ENCODE data around the gene PPA2.
"Not testable (repeated sequence)": the region's sequence is repeated elsewhere in the genome, so short reads cannot be mapped to it uniquely, and the experiment has no call there.

PPA2 gene

GRCh38 chr4:105460306-105460705 is 13.6 kb downstream of the PPA2 start:
- DNase-seq (ENCODE audit: low read depth in 2 of 2, low spot score in 1 of 2) = no peak

DNA sequence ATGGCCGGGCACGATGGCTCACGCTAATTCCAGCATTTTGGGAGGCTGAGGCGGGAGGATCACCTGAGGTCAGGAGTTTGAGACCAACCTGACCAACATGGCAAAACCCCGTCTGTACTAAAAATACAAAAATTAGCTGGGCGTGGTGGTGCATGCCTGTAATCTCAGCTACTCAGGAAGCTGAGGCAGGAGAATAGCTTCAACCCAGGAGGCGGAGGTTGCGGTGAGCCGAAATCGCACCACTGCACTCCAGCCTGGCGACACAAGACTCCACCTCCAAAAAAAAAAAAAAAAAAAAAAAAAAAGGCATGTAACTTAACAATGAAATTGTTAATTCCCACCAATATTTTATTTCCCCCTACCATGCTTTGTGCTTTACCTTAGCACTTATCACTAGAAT is 15.3 kb downstream of the PPA2 start:
- not testable (repeated sequence) for DNase-seq (ENCODE audit: low read depth in 2 of 2, low spot score in 1 of 2)

GRCh38 chr4:105458001-105458400 is 15.9 kb downstream of the PPA2 start:
- DNase-seq (ENCODE audit: low read depth in 2 of 2, low spot score in 1 of 2) = no peak

- no peak for DNase-seq (ENCODE audit: low read depth in 2 of 2, low spot score in 1 of 2)
Observed at GRCh38 chr4:105455998-105456397, 17.9 kb downstream of the PPA2 start.

DNA sequence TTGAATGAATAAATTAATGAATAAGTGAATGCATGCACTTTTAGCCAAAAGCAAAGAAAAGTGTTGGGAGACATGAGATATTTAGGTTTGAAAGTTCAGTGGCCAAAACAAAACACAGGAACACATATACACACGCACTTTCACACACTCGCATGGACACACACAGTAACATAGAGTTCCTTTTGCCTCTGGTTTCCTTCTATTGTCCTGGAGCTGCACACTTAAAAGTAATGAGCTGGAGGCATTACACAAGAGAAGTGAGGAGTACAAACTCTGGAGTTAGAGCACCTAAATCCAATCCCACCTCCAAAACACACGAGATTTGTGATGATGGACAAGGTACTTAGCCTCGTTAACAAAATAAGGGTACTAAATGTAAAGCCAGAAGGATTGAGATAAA is 18.7 kb downstream of the PPA2 start:
- DNase-seq (ENCODE audit: low read depth in 2 of 2, low spot score in 1 of 2) = no peak

GRCh38 chr4:105453550-105454205 is 20.2 kb downstream of the PPA2 start:
- DNase-seq (ENCODE audit: low read depth in 2 of 2, low spot score in 1 of 2) = no peak

GRCh38 chr4:105451346-105451745 is 22.5 kb downstream of the PPA2 start:
- no peak for DNase-seq (ENCODE audit: low read depth in 2 of 2, low spot score in 1 of 2)

GRCh38 chr4:105440890-105441289 is 33.0 kb downstream of the PPA2 start:
- no peak for DNase-seq (ENCODE audit: low read depth in 2 of 2, low spot score in 1 of 2)

GRCh38 chr4:105437637-105438036 is 36.2 kb downstream of the PPA2 start:
- DNase-seq (ENCODE audit: low read depth in 2 of 2, low spot score in 1 of 2) = no peak

DNA sequence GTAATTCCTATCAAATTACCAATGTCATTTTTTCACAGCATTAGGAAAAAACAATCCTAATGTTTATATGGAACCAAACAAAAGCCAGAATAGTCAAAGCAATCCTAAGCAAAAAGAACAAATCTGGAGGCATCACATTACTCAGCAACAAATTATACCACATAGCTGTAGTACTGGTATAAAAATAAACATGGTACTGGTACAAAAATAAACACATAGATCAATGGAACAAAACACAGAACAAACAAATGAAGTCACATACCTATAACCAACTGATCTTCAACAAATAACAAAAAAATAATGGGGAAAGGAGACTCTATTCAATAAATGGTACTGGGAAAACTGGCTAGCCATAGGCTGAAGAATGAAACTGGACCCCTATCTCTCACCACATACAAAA is 37.4 kb downstream of the PPA2 start:
- DNase-seq (ENCODE audit: low read depth in 2 of 2, low spot score in 1 of 2) = no peak

DNA sequence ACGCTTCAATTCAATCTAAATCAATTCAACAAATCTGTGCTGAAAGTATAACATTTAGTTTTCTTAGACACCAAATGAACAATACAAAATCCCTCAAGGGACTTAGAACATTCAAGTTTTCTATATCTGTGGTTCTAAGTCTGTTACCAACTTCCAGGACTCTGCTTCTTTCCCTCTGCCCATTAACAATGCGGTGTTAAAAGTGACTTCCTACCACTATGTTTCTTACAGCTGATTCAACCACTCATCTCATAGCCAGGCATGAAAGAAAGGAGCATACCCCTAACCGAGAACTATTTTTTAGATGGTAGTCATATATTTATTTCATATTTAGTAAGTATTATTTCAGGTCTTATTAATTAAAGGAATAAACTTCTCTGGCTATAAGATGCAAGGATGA is 38.9 kb downstream of the PPA2 start:
- DNase-seq (ENCODE audit: low read depth in 2 of 2, low spot score in 1 of 2) = no peak

- no peak for DNase-seq (ENCODE audit: low read depth in 2 of 2, low spot score in 1 of 2)
Observed at GRCh38 chr4:105433421-105433820, 40.4 kb downstream of the PPA2 start.

DNA sequence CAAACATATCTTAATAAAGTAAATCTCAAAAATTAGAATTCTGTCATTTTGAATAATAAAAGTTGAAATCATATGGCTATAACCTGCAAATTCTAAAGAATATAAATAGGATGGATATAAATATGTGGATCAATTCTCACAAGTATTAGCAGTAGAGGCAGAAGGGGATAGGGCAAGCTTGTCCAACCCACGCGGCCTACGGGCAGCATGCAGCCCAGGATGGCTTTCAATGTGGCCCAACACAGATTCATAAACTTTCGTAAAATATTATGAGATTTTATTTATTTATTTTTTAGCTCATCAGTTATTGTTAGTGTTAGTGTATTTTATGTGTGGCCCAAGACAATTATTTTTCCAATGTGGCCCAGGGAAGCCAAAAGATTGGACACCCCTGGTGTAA is 41.4 kb downstream of the PPA2 start:
- DNase-seq (ENCODE audit: low read depth in 2 of 2, low spot score in 1 of 2) = no peak

GRCh38 chr4:105430811-105431210 is 43.1 kb downstream of the PPA2 start:
- DNase-seq (ENCODE audit: low read depth in 2 of 2, low spot score in 1 of 2) = no peak

DNA sequence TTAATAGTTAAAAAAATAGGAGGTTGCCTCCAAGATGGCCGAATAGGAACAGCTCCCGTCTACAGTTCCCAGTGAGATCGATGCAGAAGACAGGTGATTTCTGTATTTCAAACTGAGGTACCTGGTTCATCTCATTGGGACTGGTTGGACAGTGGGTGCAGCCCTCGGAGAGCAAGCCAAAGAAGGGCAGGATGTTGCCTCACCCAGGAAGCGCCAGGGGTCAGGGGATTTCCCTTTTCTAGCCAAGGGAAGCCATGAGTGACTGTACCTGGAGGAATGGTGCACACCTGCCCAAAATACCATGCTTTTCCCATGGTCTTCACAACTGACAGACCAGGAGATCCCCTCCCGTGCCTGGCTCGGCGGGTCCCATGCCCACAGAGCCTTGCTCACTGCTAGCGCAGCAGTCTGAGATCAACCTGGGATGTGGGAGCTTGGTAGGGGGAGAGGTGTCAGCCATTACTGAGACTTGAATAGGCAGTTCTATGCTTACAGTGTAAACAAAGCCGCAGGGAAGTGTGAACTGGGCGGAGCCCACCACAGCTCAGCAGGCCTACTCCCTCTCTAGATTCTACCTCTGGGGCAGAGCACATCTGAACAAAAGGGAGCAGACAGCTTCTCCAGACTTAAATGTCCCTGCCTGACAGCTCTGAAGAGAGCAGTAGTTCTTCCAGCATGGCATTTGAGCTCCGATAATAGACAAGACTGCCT is 47.5 kb downstream of the PPA2 start:
- DNase-seq (ENCODE audit: low read depth in 2 of 2, low spot score in 1 of 2) = no peak

- no peak for DNase-seq (ENCODE audit: low read depth in 2 of 2, low spot score in 1 of 2)
Observed at GRCh38 chr4:105422207-105422920, 51.5 kb downstream of the PPA2 start.

DNA sequence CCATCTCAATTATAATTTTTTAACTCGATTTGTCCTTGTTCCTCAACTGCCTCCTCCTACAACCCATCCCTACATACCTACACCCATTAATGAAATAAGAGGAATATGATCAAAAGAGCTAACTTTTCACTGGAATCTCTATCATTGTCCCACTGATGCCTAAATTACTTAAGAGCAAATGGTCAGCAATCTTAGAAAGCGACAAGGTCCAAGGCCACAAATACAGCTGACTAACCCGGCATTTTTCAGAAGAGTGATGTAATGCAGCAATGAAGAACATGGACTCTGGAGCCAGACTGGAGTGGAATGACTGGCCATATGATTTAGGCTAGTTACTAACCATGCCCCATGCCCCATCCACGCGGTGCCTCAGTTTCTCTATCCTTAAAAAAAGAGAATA is 56.2 kb downstream of the PPA2 start:
- no peak for DNase-seq (ENCODE audit: low read depth in 2 of 2, low spot score in 1 of 2)

GRCh38 chr4:105415281-105415744 is 58.5 kb downstream of the PPA2 start:
- no peak for DNase-seq (ENCODE audit: low read depth in 2 of 2, low spot score in 1 of 2)

- DNase-seq (ENCODE audit: low read depth in 2 of 2, low spot score in 1 of 2) = no peak
Observed at GRCh38 chr4:105414316-105414715, 59.5 kb downstream of the PPA2 start.

DNA sequence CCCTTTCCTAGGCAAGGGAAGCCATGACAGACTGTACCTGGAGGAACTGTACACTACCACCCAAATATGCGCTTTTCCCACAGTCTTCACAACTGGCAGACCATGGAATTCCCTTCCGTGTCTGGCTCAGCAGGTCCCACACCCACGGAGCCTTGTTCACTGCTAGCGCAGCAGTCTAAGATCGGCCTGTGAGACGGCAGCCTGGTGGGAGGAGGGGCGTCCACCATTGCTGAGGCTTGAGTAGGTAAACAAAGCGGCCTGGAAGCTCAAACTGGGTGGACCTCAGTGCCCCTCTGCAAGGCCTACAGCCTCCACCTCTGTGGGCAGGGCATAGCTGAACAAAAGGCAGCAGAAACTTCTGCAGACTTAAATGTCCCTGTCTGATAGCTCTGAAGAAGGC is 64.7 kb downstream of the PPA2 start:
- not testable (repeated sequence) for DNase-seq (ENCODE audit: low read depth in 2 of 2, low spot score in 1 of 2)

DNA sequence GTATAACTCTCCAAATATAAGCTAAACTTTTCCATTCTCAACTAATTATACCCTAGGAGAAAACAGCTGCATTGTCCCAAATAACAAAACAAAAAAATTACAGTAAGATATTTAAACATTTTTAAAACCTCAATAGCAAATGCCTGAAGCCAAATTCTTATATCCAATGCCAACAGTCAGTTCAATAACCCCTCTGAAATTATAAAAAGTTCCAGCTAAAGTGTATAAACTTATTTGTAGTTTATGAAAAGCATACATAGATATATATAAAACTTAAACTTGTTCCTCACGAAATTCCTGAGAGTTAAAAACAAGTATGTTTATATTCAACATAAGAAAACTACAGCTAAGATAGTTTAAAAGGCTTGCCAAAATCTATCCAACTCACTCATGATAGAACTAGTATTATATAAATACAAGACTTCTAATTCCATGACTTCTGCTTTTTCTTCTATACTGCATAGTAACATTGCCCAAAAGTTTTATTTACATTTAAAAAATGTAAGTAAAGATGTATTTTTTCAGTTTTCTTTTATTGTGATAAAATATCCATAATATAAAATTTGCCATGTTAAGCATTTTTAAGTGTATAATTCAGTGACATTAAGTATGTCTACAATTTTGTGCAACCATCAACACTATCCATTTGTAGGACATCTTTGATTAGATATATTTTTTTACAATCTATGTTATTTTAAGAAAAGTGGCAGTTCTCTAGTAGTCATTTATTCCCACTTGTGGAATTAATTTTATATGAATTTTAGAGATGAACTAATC is 72.8 kb downstream of the PPA2 start:
- DNase-seq (ENCODE audit: low read depth in 2 of 2, low spot score in 1 of 2) = no peak
